ENCODE measurements around the gene NPDC1. TPM values are rescaled to one million over a fixed set of nuclear protein-coding genes. Genes with fewer than 3 reads are reported as not detected.

The NPDC1 gene
- total and polyA plus RNA-seq, 11 donors: 38.4 to 114 (median 55.1) TPM

- H3K27me3 ChIP-seq: peaks cover 0 to 28% (median 0%) of the 10 kb centered on the region in 9 donors
- H3K4me1 ChIP-seq: peaks cover 3 to 77% (median 31%) of the 10 kb centered on the region in 12 donors
- peaks cover 0 to 9% (median 3%) of the 10 kb centered on the region in 9 donors for H3K36me3 ChIP-seq
- no peak for TF ChIP-seq POLR2A (IDR thresholded peaks at IDR 0.05)
- TF ChIP-seq, protein P1, sequence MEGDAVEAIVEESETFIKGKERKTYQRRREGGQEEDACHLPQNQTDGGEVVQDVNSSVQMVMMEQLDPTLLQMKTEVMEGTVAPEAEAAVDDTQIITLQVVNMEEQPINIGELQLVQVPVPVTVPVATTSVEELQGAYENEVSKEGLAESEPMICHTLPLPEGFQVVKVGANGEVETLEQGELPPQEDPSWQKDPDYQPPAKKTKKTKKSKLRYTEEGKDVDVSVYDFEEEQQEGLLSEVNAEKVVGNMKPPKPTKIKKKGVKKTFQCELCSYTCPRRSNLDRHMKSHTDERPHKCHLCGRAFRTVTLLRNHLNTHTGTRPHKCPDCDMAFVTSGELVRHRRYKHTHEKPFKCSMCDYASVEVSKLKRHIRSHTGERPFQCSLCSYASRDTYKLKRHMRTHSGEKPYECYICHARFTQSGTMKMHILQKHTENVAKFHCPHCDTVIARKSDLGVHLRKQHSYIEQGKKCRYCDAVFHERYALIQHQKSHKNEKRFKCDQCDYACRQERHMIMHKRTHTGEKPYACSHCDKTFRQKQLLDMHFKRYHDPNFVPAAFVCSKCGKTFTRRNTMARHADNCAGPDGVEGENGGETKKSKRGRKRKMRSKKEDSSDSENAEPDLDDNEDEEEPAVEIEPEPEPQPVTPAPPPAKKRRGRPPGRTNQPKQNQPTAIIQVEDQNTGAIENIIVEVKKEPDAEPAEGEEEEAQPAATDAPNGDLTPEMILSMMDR (IDR thresholded peaks at IDR 0.05): no peak
- ATAC-seq (no peak), DNase-seq (no peak)
- peak overlapping the region in 8 of 12 donors; percentile 35 to 77 (median 60) for H3K27ac ChIP-seq
- H3K9me3 ChIP-seq: peaks cover 0 to 9% (median 0%) of the 10 kb centered on the region in 12 donors
- intact Hi-C loops (cut with DNase I): loop anchor here in 1 of 10 donors (5.0 kb wide), 1 partner anchor 48 kb away; the partner anchor contains the start of gene C8G
- peak overlapping the region in 11 of 12 donors; percentile 21 to 53 (median 35) for H3K4me3 ChIP-seq
- WGBS, 4 donors: 23 to 32% (median 29%) methylated on average over 10 to 30 of the region's 30 CpGs
These were observed 50.6 kb downstream of the NPDC1 start for GRCh38 chr9:136995362-136995761.

GRCh38 chr9:136994888-136995230 is 51.1 kb downstream of the NPDC1 start:
- H3K27ac ChIP-seq: peak overlapping the region in 6 of 12 donors; percentile 35 to 77 (median 64)
- H3K9me3 ChIP-seq: peaks cover 0 to 10% (median 0%) of the 10 kb centered on the region in 12 donors
- intact Hi-C loops (cut with DNase I): loop anchor here in 5 of 10 donors (5.0 kb wide), 3 partner anchors 32 to 48 kb away; partner anchors contain the start of genes C8G (in 4 of the 5), ABCA2 (in 1 of the 5) and LCN12 (in 1 of the 5)
- TF ChIP-seq POLR2A (IDR thresholded peaks at IDR 0.05): no peak
- TF ChIP-seq, protein P1 (IDR thresholded peaks at IDR 0.05): no peak
- DNase-seq (no peak), ATAC-seq (no peak)
- H3K4me3 ChIP-seq: peak overlapping the region in 11 of 12 donors; percentile 14 to 53 (median 35)
- H3K36me3 ChIP-seq: peaks cover 0 to 9% (median 3%) of the 10 kb centered on the region in 9 donors
- 21 to 59% (median 34%) methylated on average over 29 to 40 of the region's 40 CpGs for WGBS, 4 donors
- peaks cover 0 to 28% (median 0%) of the 10 kb centered on the region in 9 donors for H3K27me3 ChIP-seq
- peaks cover 3 to 72% (median 31%) of the 10 kb centered on the region in 12 donors for H3K4me1 ChIP-seq

- Histone ChIP-seq H3K4me1 (peaks cover 3 to 67% (median 31%) of the 10 kb centered on the region in 12 donors), H3K27ac (peak overlapping the region in 2 of 12 donors; percentile 76 to 85), H3K27me3 (peaks cover 0 to 28% (median 0%) of the 10 kb centered on the region in 9 donors), H3K4me3 (peak overlapping the region in 9 of 12 donors; percentile 14 to 53 (median 37)), H3K9me3 (peaks cover 0 to 10% (median 0%) of the 10 kb centered on the region in 12 donors), H3K36me3 (peaks cover 0 to 9% (median 3%) of the 10 kb centered on the region in 9 donors)
- DNase-seq (no peak), ATAC-seq (no peak)
- intact Hi-C loops (cut with DNase I): loop anchor here in 4 of 10 donors (5.0 kb wide), 3 partner anchors 33 to 47 kb away; partner anchors contain the start of genes C8G (in 3 of the 4), ABCA2 (in 1 of the 4) and LCN12 (in 1 of the 4)
- no peak for TF ChIP-seq POLR2A (IDR thresholded peaks at IDR 0.05)
- TF ChIP-seq, protein P1 (IDR thresholded peaks at IDR 0.05): no peak
- WGBS, 4 donors: 62 to 78% (median 66%) methylated on average over 49 to 54 of the region's 54 CpGs
These were observed 51.6 kb downstream of the NPDC1 start for GRCh38 chr9:136994180-136994887.
